H1 (cell line): ENCODE measurements around the gene LYPD6B. TPM values are rescaled to one million over a fixed set of nuclear protein-coding genes. Genes with fewer than 3 reads are reported as not detected.

ENCODE experiments used
- CTCF ChIA-PET: fragments of 300-600 bp; sonication (Branson Sonifier 250); formaldehyde crosslinking; loops from one replicate; lab custom pipeline; 2021; ENCODE audit not compliant: partially characterized antibody; lab: Charles Lee
- POLR2A ChIA-PET: fragments of 300-600 bp; sonication (Branson Sonifier 250); formaldehyde crosslinking; loops from one replicate; lab custom pipeline; 2021; ENCODE audit warnings: inconsistent platforms; ENCODE audit not compliant: partially characterized antibody; lab: Charles Lee
- DNase-seq, 2 experiments: peaks; one replicate each; pipeline versions ENCODE4 v3.0.0 to v3.0.0-alpha.2; 2010 to 2022; ENCODE audit warnings: low spot score in 2 of 2, low read depth in 1 of 2, mixed read lengths in 1 of 2
- FAIRE-seq: peaks from 2 replicates; lab custom pipeline; 2011; peaks lifted over from hg19 to GRCh38; lab: Jason Lieb, UNC
- H2AFZ ChIP-seq: 2 replicates; pipeline ENCODE4 v1.8.1; 2012; ENCODE audit warnings: low read length, inconsistent platforms
- H2AK5ac ChIP-seq: 2 replicates; pipeline ENCODE4 v1.6.1; 2013; ENCODE audit warnings: low read depth, low read length
- H2BK120ac ChIP-seq: replicated peaks from 2 replicates; pipeline ENCODE3; 2013; ENCODE audit warnings: low read depth, low read length, inconsistent platforms
- H2BK12ac ChIP-seq: 2 replicates; pipeline ENCODE4 v1.6.1; 2013; ENCODE audit warnings: low read depth, low read length
- H2BK15ac ChIP-seq: 2 replicates; pipeline ENCODE4 v1.6.1; 2013; ENCODE audit warnings: low read length
- H2BK20ac ChIP-seq: 2 replicates; pipeline ENCODE4 v1.6.1; 2013; ENCODE audit warnings: low read length
- H2BK5ac ChIP-seq: 2 replicates; pipeline ENCODE4 v1.6.1; 2013; ENCODE audit warnings: low read depth, low read length
- H3K14ac ChIP-seq: 2 replicates; pipeline ENCODE4 v1.6.1; 2013; ENCODE audit warnings: inconsistent platforms; ENCODE audit not compliant: insufficient read length
- H3K18ac ChIP-seq: 2 replicates; pipeline ENCODE4 v1.6.1; 2013; ENCODE audit warnings: low read length; ENCODE audit errors: extremely low read depth
- H3K23ac ChIP-seq: 2 replicates; pipeline ENCODE4 v1.6.1; 2013; ENCODE audit warnings: inconsistent platforms; ENCODE audit not compliant: insufficient read length
- H3K23me2 ChIP-seq: 2 replicates; pipeline ENCODE4 v1.6.1; 2013; ENCODE audit warnings: low read depth, low read length
- H3K27ac ChIP-seq: 2 replicates; pipeline ENCODE4 v1.6.1; 2011; ENCODE audit warnings: low read depth, low read length, inconsistent platforms
- H3K27me3 ChIP-seq, 4 experiments: replicated peaks in 1 of 4; 1 replicate in 1 of 4; 2 replicates in 3 of 4; pipeline versions ENCODE4 v1.6.1 to v1.8.1; 2011 to 2013; ENCODE audit warnings: low read length in 3 of 4, mild to moderate bottlenecking in 3 of 4, inconsistent platforms in 2 of 4, mixed read lengths in 2 of 4, moderate library complexity in 1 of 4; ENCODE audit not compliant: control insufficient read depth in 3 of 4, insufficient read depth in 3 of 4; ENCODE audit errors: extremely low read depth in 1 of 4
- H3K36me3 ChIP-seq, 4 experiments: 2 replicates each; pipeline versions ENCODE4 v1.6.1 to v1.8.1; 2011 to 2013; ENCODE audit warnings: mild to moderate bottlenecking in 4 of 4, low read length in 3 of 4, moderate library complexity in 2 of 4, control low read depth in 1 of 4, inconsistent platforms in 1 of 4; ENCODE audit not compliant: insufficient read depth in 4 of 4, control insufficient read depth in 2 of 4
- H3K4ac ChIP-seq: replicated peaks from 2 replicates; pipeline ENCODE3; 2013; ENCODE audit warnings: low read length, low read depth, mixed read lengths, inconsistent platforms; ENCODE audit not compliant: insufficient read length
- H3K4me1 ChIP-seq, 4 experiments: replicated peaks in 1 of 4; 1 replicate in 1 of 4; 2 replicates in 3 of 4; pipeline versions ENCODE4 v1.6.1 to v1.8.1; 2011 to 2013; ENCODE audit warnings: low read length in 3 of 4, inconsistent platforms in 2 of 4, mixed read lengths in 1 of 4; ENCODE audit not compliant: insufficient read depth in 4 of 4, control insufficient read depth in 3 of 4
- H3K4me2 ChIP-seq, 2 experiments: 2 replicates each; pipeline versions ENCODE4 v1.6.1 to v1.8.1; 2011 to 2013; ENCODE audit warnings: low read depth in 2 of 2, low read length in 2 of 2, control low read depth in 1 of 2, inconsistent platforms in 1 of 2, mild to moderate bottlenecking in 1 of 2; ENCODE audit not compliant: insufficient read depth in 1 of 2
- H3K4me3 ChIP-seq, 4 experiments: fragments of 200-600, 300-600 bp in 1 of 4; sonication (generic), shearing (Covaris generic), sonication (Bioruptor Twin) in 1 of 4; 2 replicates each; pipeline versions ENCODE4 v1.5.1 to v1.8.1; 2011 to 2016; ENCODE audit warnings: low read length in 4 of 4, low read depth in 3 of 4, control low read depth in 2 of 4, inconsistent platforms in 2 of 4, mild to moderate bottlenecking in 2 of 4, mixed read lengths in 1 of 4, moderate library complexity in 1 of 4; ENCODE audit not compliant: insufficient read depth in 2 of 4; ENCODE audit errors: extremely low read depth in 1 of 4
- H3K56ac ChIP-seq: replicated peaks from 2 replicates; pipeline ENCODE3; 2013; ENCODE audit warnings: low read depth, mild to moderate bottlenecking, mixed read lengths, low read length, inconsistent platforms; ENCODE audit not compliant: insufficient read length
- H3K79me1 ChIP-seq: 2 replicates; pipeline ENCODE4 v1.6.1; 2013; ENCODE audit warnings: low read depth, low read length, control low read depth
- H3K79me2 ChIP-seq, 2 experiments: 2 replicates each; pipeline versions ENCODE4 v1.6.1 to v1.8.1; 2012 to 2013; ENCODE audit warnings: low read length in 2 of 2, mild to moderate bottlenecking in 2 of 2, inconsistent platforms in 1 of 2; ENCODE audit not compliant: insufficient read depth in 2 of 2, control insufficient read depth in 1 of 2
- H3K9ac ChIP-seq, 4 experiments: replicated peaks in 1 of 4; 1 replicate in 1 of 4; 2 replicates in 3 of 4; pipeline versions ENCODE4 v1.6.1 to v1.8.1; 2011 to 2013; ENCODE audit warnings: low read depth in 3 of 4, low read length in 3 of 4, control low read depth in 2 of 4, mild to moderate bottlenecking in 2 of 4, moderate library complexity in 2 of 4, inconsistent platforms in 1 of 4; ENCODE audit errors: extremely low read depth in 1 of 4
- H3K9me3 ChIP-seq, 2 experiments: 2 replicates each; pipeline versions ENCODE4 v1.6.1 to v1.8.1; 2012 to 2013; ENCODE audit warnings: mild to moderate bottlenecking in 2 of 2, moderate library complexity in 2 of 2, control low read depth in 1 of 2, inconsistent platforms in 1 of 2, low read depth in 1 of 2, low read length in 1 of 2, mixed read lengths in 1 of 2; ENCODE audit not compliant: insufficient read depth in 2 of 2
- H4K20me1 ChIP-seq, 2 experiments: replicated peaks in 1 of 2; 2 replicates each; pipeline versions ENCODE3 to v1.8.1; 2011 to 2013; ENCODE audit warnings: inconsistent platforms in 2 of 2, low read length in 2 of 2, mild to moderate bottlenecking in 1 of 2; ENCODE audit not compliant: insufficient read depth in 2 of 2, control insufficient read depth in 1 of 2
- H4K5ac ChIP-seq: 2 replicates; pipeline ENCODE4 v1.6.1; 2013; ENCODE audit warnings: low read length, low read depth, mixed read lengths, inconsistent platforms; ENCODE audit not compliant: insufficient read length
- H4K8ac ChIP-seq: 2 replicates; pipeline ENCODE4 v1.8.0; 2013; ENCODE audit warnings: mild to moderate bottlenecking, moderate library complexity, low read length, inconsistent platforms; ENCODE audit not compliant: insufficient read depth; ENCODE audit errors: extremely low read depth
- H4K91ac ChIP-seq: replicated peaks from 2 replicates; pipeline ENCODE3; 2013; ENCODE audit warnings: low read length, mixed read lengths, inconsistent platforms; ENCODE audit not compliant: insufficient read length
- ASH2L ChIP-seq: fragments of 200-600, 300-600 bp; sonication (generic); IDR thresholded peaks from one replicate; pipeline ENCODE4 v1.7.1; 2017; ENCODE audit warnings: low read length
- CBX8 ChIP-seq: fragments of 300-800, 300-1000 bp; sonication (generic); IDR thresholded peaks from 2 replicates; pipeline ENCODE4 v1.7.1; 2016; ENCODE audit warnings: low read depth, low read length, borderline replicate concordance
- CHD2 ChIP-seq: IDR thresholded peaks from 2 replicates; pipeline ENCODE4 v1.6.1; 2012; ENCODE audit warnings: low read length, improper control_type of control experiment
- E2F6 ChIP-seq: IDR thresholded peaks from 2 replicates; pipeline ENCODE4 v1.6.1; 2012; ENCODE audit warnings: inconsistent platforms
- EGR1 ChIP-seq: IDR thresholded peaks from 2 replicates; pipeline ENCODE4 v1.6.1; 2011; ENCODE audit warnings: low read depth, low read length, borderline replicate concordance
- EP300 ChIP-seq, 2 experiments: IDR thresholded peaks; 1 replicate in 1 of 2; 2 replicates in 1 of 2; pipeline ENCODE4 v1.6.1; 2011 to 2012; ENCODE audit warnings: low read depth in 2 of 2, low read length in 2 of 2, mild to moderate bottlenecking in 2 of 2, borderline replicate concordance in 1 of 2, inconsistent platforms in 1 of 2, moderate library complexity in 1 of 2
- FOSL1 ChIP-seq: IDR thresholded peaks from 2 replicates; pipeline ENCODE4 v1.6.1; 2011; ENCODE audit warnings: mild to moderate bottlenecking, low read depth, low read length, moderate library complexity; ENCODE audit not compliant: insufficient read depth
- KDM4A ChIP-seq: IDR thresholded peaks from one replicate; pipeline ENCODE4 v1.7.1; 2012; ENCODE audit warnings: low read depth, mild to moderate bottlenecking, moderate library complexity, low read length, inconsistent platforms; ENCODE audit not compliant: severe bottlenecking
- PHF8 ChIP-seq: fragments of 200-600 bp; sonication (generic); conservative IDR thresholded peaks from 2 replicates; pipeline ENCODE4 v1.7.1; 2012; ENCODE audit warnings: low read depth, mild to moderate bottlenecking, inconsistent platforms, low read length, moderate library complexity
- RNF2 ChIP-seq: fragments of 200-900, 300-1000 bp; sonication (generic); IDR thresholded peaks from 2 replicates; pipeline ENCODE4 v1.7.1; 2016; ENCODE audit warnings: borderline replicate concordance, low read depth, mild to moderate bottlenecking, antibody characterized with exemption, low read length; ENCODE audit not compliant: poor library complexity, severe bottlenecking; ENCODE audit errors: missing control alignments
- SP2 ChIP-seq: IDR thresholded peaks from 2 replicates; pipeline ENCODE4 v1.6.1; 2012; ENCODE audit warnings: mild to moderate bottlenecking, low read length, inconsistent platforms
- USF2 ChIP-seq: IDR thresholded peaks from 2 replicates; pipeline ENCODE4 v1.6.1; 2011; ENCODE audit warnings: low read length, improper control_type of control experiment
- WGBS, 2 experiments: shearing (Covaris generic) in 1 of 2; methylation state at CpG; one replicate each; pipeline versions ENCODE4 v1.1.6 to v1.1.7; 2013 to 2015; ENCODE audit warnings: low lambda C conversion rate in 2 of 2, mixed read lengths in 2 of 2, inconsistent platforms in 1 of 2, low coverage in 1 of 2, missing lambda C conversion rate in 1 of 2; ENCODE audit not compliant: insufficient replicate concordance in 2 of 2, insufficient coverage in 1 of 2, insufficient read length in 1 of 2; ENCODE audit errors: extremely low coverage in 1 of 2, missing lambda C conversion rate in 1 of 2; 5-methylcytosine and 5-hydroxymethylcytosine counted together
- polyA plus RNA-seq, 7 experiments: library from polyadenylated mRNA; depleted of rRNA in 3 of 7; stranded (reverse) in 5 of 7; unstranded in 2 of 7; fragments of >200 nt in 5 of 7; fragments of 200-250 nt in 2 of 7; gene quantifications; 1 replicate in 5 of 7; 2 replicates in 1 of 7; 4 replicates in 1 of 7; pipeline versions ENCODE4 v1.2.1 to v1.2.3, GENCODE V29; 2011 to 2013; ENCODE audit warnings: missing spikeins in 2 of 7, mixed read lengths in 2 of 7
- total RNA-seq: library from RNA; stranded (reverse); fragmentation: NEBNext Ultra II Directional; extraction: Animal tissue kit (Norgen Biotek cat#: 25700); gene quantifications from 2 replicates; pipeline ENCODE4 v1.2.1, GENCODE V29; 2021

Gene LYPD6B
- total and polyA plus RNA-seq, 2 of the 8 experiments (the other 6 are each of a cell fraction or from before 2014, with no cell fraction given) = 2.2 to 3.5 TPM

- Histone ChIP-seq H3K18ac (no peak overlapping the region), H3K4me3 (no peak overlapping the region), H2AFZ (no peak overlapping the region), H3K9ac (no peak overlapping the region), H3K14ac (no peak overlapping the region), H2BK5ac (no peak overlapping the region), H2BK20ac (no peak overlapping the region), H2AK5ac (no peak overlapping the region), H3K23me2 (no peaks in the 10 kb centered on the region; the same call in 1 of the 2 replicates), H3K23ac (no peak overlapping the region), H2BK15ac (no peak overlapping the region), H3K56ac (no peak overlapping the region), H2BK120ac (no peak overlapping the region), H3K4ac (no peak overlapping the region), H3K79me1 (no peaks in the 10 kb centered on the region), H3K9me3 (peaks cover 0 to 2% of the 10 kb centered on the region in 2 experiments; a peak in 3 of 4 replicates), H2BK12ac (no peak overlapping the region), H3K79me2 (no peaks in the 10 kb centered on the region), H3K27ac (no peak overlapping the region), H3K36me3 (peaks cover 10 to 40% (median 23%) of the 10 kb centered on the region in 4 experiments), H3K4me1 (peaks cover 2 to 17% (median 4%) of the 10 kb centered on the region in 4 experiments; a peak in 4 of 7 replicates), H4K5ac (no peak overlapping the region), H4K8ac (no peak overlapping the region), H4K20me1 (no peaks in the 10 kb centered on the region), H3K27me3 (no peaks in the 10 kb centered on the region), H3K4me2 (no peak overlapping the region), H4K91ac (no peak overlapping the region)
- FAIRE-seq = no peak
- POLR2A ChIA-PET = no interaction called here
- CTCF ChIA-PET = interaction anchor here (0.6 to 14.6 kb wide), 3 partner anchors 9 to 1670 kb away, joined by 4 to 277 read pairs (median 27); partner anchors contain the start of gene LYPD6B
- WGBS, 2 experiments = 90% methylated on average over 7 of the region's 7 CpGs; no CpG with 5 or more reads in 1 of the 2 experiments
- no peak for DNase-seq
- TF ChIP-seq RNF2 (no peak), USF2 (no peak), FOSL1 (no peak), CBX8 (no peak), KDM4A (no peak), SP2 (no peak), E2F6 (no peak), CHD2 (no peak), ASH2L (no peak), EP300 (IDR thresholded peaks at IDR 0.05; ENCODE audit: borderline replicate concordance in 1 of 2, low read depth in 2 of 2, low read length in 2 of 2) (no peak), PHF8 (no peak), EGR1 (no peak)
Measured at GRCh38 chr2:149008381-149008780, 30.1 kb upstream of the LYPD6B start.
